Anterior cingulate cortex (tissue), 58 donors: Measurements from ENCODE around the gene ZNF410.

ENCODE experiments used
- DNase-seq, 58 donors: peaks; one replicate each; lab custom pipeline; 2025; lab: John Stamatoyannopoulos, UW

Gene ZNF410

GRCh38 chr14:73945159-73945670 is 58.6 kb downstream of the ZNF410 start:
- no peak for DNase-seq

- peak; percentile 78 to 97 (median 93) for DNase-seq
Measured at GRCh38 chr14:73949752-73950734, 63.4 kb downstream of the ZNF410 start, which contains the start of the genes COQ6 and FAM161B. Gene COQ6, plus strand, starts transcription at chr14:73950302. Its CDS starts 31 bp downstream, at chr14:73950333. Gene FAM161B, minus strand, starts transcription at chr14:73950094. Its CDS starts 68 bp downstream, at chr14:73950026.

GRCh38 chr14:73953731-73954130 is 67.1 kb downstream of the ZNF410 start:
- no peak for DNase-seq

- no peak for DNase-seq
Measured at GRCh38 chr14:73955674-73956073, 69.0 kb downstream of the ZNF410 start.

GRCh38 chr14:73958591-73958990 is 71.9 kb downstream of the ZNF410 start:
- DNase-seq = no peak

- DNase-seq = no peak
Measured at GRCh38 chr14:73961192-73961591, 74.5 kb downstream of the ZNF410 start.

GRCh38 chr14:73965216-73965615 is 78.6 kb downstream of the ZNF410 start:
- no peak for DNase-seq

- DNase-seq = no peak
Measured at GRCh38 chr14:73968885-73969284, 82.2 kb downstream of the ZNF410 start.

GRCh38 chr14:73973497-73973896 is 86.8 kb downstream of the ZNF410 start:
- DNase-seq = no peak

GRCh38 chr14:73976125-73976524 is 89.5 kb downstream of the ZNF410 start:
- no peak for DNase-seq

GRCh38 chr14:73977896-73978295 is 91.2 kb downstream of the ZNF410 start:
- no peak for DNase-seq
